Smooth muscle cell (in vitro differentiated cells): ENCODE measurements around the gene SUGCT. TPM values are rescaled to one million over a fixed set of nuclear protein-coding genes. Genes with fewer than 3 reads are reported as not detected.

Experiments used
- DNase-seq: peaks from one replicate; lab custom pipeline; 2025; ENCODE audit not compliant: unreplicated experiment; lab: John Stamatoyannopoulos, UW
- H2AFZ ChIP-seq: fragments of 200-600 bp; sonication (generic); 2 replicates; pipeline ENCODE4 v1.6.0; 2016; ENCODE audit warnings: antibody characterized with exemption, low read depth, mild to moderate bottlenecking
- H3F3A ChIP-seq: fragments of 200-600 bp; sonication (generic); 2 replicates; pipeline ENCODE4 v1.6.0; 2017; ENCODE audit warnings: antibody characterized with exemption, low read depth
- H3K27ac ChIP-seq: fragments of 200-600 bp; sonication (generic); 2 replicates; pipeline ENCODE4 v1.5.1; 2016; ENCODE audit warnings: low read depth, mild to moderate bottlenecking
- H3K27me3 ChIP-seq: fragments of 200-600 bp; sonication (generic); 2 replicates; pipeline ENCODE4 v1.6.1; 2016; ENCODE audit warnings: low read depth, mild to moderate bottlenecking
- H3K36me3 ChIP-seq: fragments of 200-600 bp; sonication (generic); 2 replicates; pipeline ENCODE4 v1.5.1; 2016; ENCODE audit warnings: low read depth
- H3K4me1 ChIP-seq: fragments of 200-600 bp; sonication (generic); 2 replicates; pipeline ENCODE4 v1.5.1; 2016; ENCODE audit warnings: low read depth
- H3K4me2 ChIP-seq: fragments of 200-600 bp; sonication (generic); 2 replicates; pipeline ENCODE4 v1.6.0; 2016; ENCODE audit warnings: mild to moderate bottlenecking
- H3K4me3 ChIP-seq: fragments of 200-600 bp; sonication (generic); 2 replicates; pipeline ENCODE4 v1.5.1; 2016; ENCODE audit warnings: mild to moderate bottlenecking
- H3K79me2 ChIP-seq: fragments of 200-600 bp; sonication (generic); 2 replicates; pipeline ENCODE4 v1.6.0; 2016; ENCODE audit warnings: low read depth, mild to moderate bottlenecking
- H3K9ac ChIP-seq: fragments of 200-600 bp; sonication (generic); 2 replicates; pipeline ENCODE4 v1.6.0; 2016; ENCODE audit warnings: low read depth
- H3K9me3 ChIP-seq: fragments of 200-600 bp; sonication (generic); replicated peaks from 2 replicates; pipeline ENCODE4 v1.5.1; 2016; ENCODE audit warnings: low read depth
- H4K20me1 ChIP-seq: fragments of 200-600 bp; sonication (generic); 2 replicates; pipeline ENCODE4 v1.6.0; 2016; ENCODE audit warnings: low read depth
- CTCF ChIP-seq: fragments of 200-600 bp; sonication (generic); IDR thresholded peaks from 2 replicates; pipeline ENCODE4 v1.5.1; 2017; ENCODE audit warnings: borderline replicate concordance, mild to moderate bottlenecking, antibody characterized with exemption; ENCODE audit not compliant: insufficient read depth, poor library complexity, severe bottlenecking
- WGBS: methylation state at CpG from one replicate; pipeline ENCODE4 v1.1.7; 2016; ENCODE audit warnings: low lambda C conversion rate; 5-methylcytosine and 5-hydroxymethylcytosine counted together
- polyA plus RNA-seq: library from polyadenylated mRNA; unstranded; fragments of >200 nt; fragmentation: Nextera tagmentation; extraction: Ambion mirVana; gene quantifications from 2 replicates; pipeline ENCODE4 v1.2.1, GENCODE V29; 2016
- total RNA-seq: library from RNA; depleted of rRNA; stranded (reverse); fragments of >200 nt; gene quantifications from 2 replicates; pipeline ENCODE4 v1.2.3, GENCODE V29; 2014

Gene SUGCT
- total and polyA plus RNA-seq, 2 experiments from 2014 or later = 16.9 to 65.8 TPM

DNA sequence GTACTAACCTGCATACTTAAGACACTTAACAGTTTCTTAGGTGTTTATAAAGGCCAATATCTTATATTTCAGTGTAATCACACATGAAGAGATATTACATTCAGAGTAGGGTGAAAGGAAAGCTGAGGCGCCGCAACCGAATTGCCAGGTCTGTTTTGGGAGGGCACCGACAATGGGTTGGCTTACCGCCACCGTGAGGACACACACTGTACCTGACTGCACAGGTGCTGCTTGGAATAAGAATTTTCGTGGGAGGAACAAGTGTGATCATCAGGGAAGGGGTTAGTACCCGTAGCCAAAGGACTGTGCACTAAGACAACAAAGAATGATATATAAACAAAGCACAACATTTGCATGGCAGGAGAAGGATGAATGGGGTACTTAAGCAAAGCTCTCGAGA, 591.8 kb downstream of the SUGCT start:
- no peak overlapping the region for H3K4me3 ChIP-seq
- WGBS = 88% methylated on average over 9 of the region's 9 CpGs
- no peak overlapping the region for H2AFZ ChIP-seq
- H4K20me1 ChIP-seq = no peaks in the 10 kb centered on the region
- no peak for TF ChIP-seq CTCF
- peaks cover under 1% of the 10 kb centered on the region for H3K4me1 ChIP-seq
- H3K9ac ChIP-seq = no peak overlapping the region
- no peaks in the 10 kb centered on the region for H3K27me3 ChIP-seq
- no peaks in the 10 kb centered on the region for H3K36me3 ChIP-seq
- no peaks in the 10 kb centered on the region for H3K9me3 ChIP-seq
- no peaks in the 10 kb centered on the region for H3K79me2 ChIP-seq
- DNase-seq = no peak
- peaks cover 2% of the 10 kb centered on the region for H3F3A ChIP-seq
- H3K4me2 ChIP-seq = no peak overlapping the region
- no peak overlapping the region for H3K27ac ChIP-seq

DNA sequence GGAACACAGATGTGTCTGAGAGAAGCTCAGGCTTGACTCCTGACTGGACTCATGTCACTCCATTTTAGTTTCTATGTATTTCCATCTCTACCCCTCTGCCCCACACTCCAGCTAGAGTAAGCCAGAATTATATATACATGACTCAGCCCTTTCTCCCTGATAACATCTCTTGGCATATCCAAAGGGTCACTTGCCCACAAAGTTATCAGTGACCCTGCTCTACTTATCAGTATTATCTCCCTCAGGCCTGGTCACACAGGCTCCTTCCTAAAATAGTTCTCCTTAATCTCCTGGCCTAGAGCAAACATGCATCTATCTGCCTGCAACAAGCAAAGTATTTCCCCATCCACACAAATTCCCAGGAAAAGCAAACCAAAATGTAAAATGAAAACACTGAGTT, 598.3 kb downstream of the SUGCT start:
- no peaks in the 10 kb centered on the region for H4K20me1 ChIP-seq
- H3K4me2 ChIP-seq = peak overlapping the region; percentile 71
- no peak for DNase-seq
- H2AFZ ChIP-seq = no peak overlapping the region
- no peak overlapping the region for H3K4me3 ChIP-seq
- no peak for TF ChIP-seq CTCF
- no peaks in the 10 kb centered on the region for H3K79me2 ChIP-seq
- peak overlapping the region; percentile 49 for H3K27ac ChIP-seq
- no peaks in the 10 kb centered on the region for H3K9me3 ChIP-seq
- no peaks in the 10 kb centered on the region for H3K36me3 ChIP-seq
- H3K9ac ChIP-seq = no peak overlapping the region
- no peaks in the 10 kb centered on the region for H3K27me3 ChIP-seq
- peaks cover 8% of the 10 kb centered on the region for H3K4me1 ChIP-seq
- peaks cover 11% of the 10 kb centered on the region for H3F3A ChIP-seq

GRCh38 chr7:40733578-40733977, 598.8 kb downstream of the SUGCT start:
- peaks cover 8% of the 10 kb centered on the region for H3K4me1 ChIP-seq
- no peak overlapping the region for H3K4me3 ChIP-seq
- no peaks in the 10 kb centered on the region for H4K20me1 ChIP-seq
- peak overlapping the region; percentile 49 for H3K27ac ChIP-seq
- DNase-seq = no peak
- 20% methylated on average over 5 of the region's 5 CpGs for WGBS
- H3F3A ChIP-seq = peaks cover 11% of the 10 kb centered on the region
- H2AFZ ChIP-seq = no peak overlapping the region
- H3K27me3 ChIP-seq = no peaks in the 10 kb centered on the region
- no peak for TF ChIP-seq CTCF
- H3K36me3 ChIP-seq = no peaks in the 10 kb centered on the region
- H3K9ac ChIP-seq = no peak overlapping the region
- no peaks in the 10 kb centered on the region for H3K79me2 ChIP-seq
- H3K9me3 ChIP-seq = no peaks in the 10 kb centered on the region
- H3K4me2 ChIP-seq = peak overlapping the region; percentile 71

DNA sequence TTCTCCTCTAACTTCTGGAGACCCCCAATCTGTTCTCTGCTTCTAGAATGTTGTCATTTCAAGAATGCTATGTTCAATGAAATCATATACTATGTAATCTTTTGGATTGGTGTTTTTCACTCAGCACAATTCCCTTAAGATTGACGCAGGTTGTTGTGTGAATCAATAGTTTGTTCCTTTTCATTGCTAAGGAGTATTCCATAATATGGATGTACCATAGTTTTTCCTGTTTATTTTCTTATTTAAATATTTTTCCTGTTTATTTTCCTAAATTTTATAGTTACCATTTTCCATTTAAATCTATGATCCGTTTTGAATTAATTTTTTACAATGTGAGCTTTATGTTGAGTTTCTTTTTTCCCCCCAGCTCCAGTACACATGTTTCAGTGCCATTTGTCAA, 604.5 kb downstream of the SUGCT start:
- H3F3A ChIP-seq = no peaks in the 10 kb centered on the region
- H3K27me3 ChIP-seq = no peaks in the 10 kb centered on the region
- no peaks in the 10 kb centered on the region for H3K4me1 ChIP-seq
- WGBS = 96% methylated on average over 2 of the region's 2 CpGs
- H4K20me1 ChIP-seq = no peaks in the 10 kb centered on the region
- H3K36me3 ChIP-seq = no peaks in the 10 kb centered on the region
- no peak overlapping the region for H3K4me2 ChIP-seq
- no peak overlapping the region for H2AFZ ChIP-seq
- H3K79me2 ChIP-seq = no peaks in the 10 kb centered on the region
- no peak for DNase-seq
- no peak for TF ChIP-seq CTCF
- H3K4me3 ChIP-seq = no peak overlapping the region
- no peak overlapping the region for H3K9ac ChIP-seq
- no peak overlapping the region for H3K27ac ChIP-seq
- H3K9me3 ChIP-seq = no peaks in the 10 kb centered on the region
